ENCODE data around the gene MICB. TPM values are rescaled to one million over a fixed set of nuclear protein-coding genes. Genes with fewer than 3 reads are reported as not detected.

MICB gene
- total and polyA plus RNA-seq, 2 of the 8 experiments (the other 6 are each of a cell fraction or from before 2014, with no cell fraction given), result 16.2 to 25.3 TPM

DNA sequence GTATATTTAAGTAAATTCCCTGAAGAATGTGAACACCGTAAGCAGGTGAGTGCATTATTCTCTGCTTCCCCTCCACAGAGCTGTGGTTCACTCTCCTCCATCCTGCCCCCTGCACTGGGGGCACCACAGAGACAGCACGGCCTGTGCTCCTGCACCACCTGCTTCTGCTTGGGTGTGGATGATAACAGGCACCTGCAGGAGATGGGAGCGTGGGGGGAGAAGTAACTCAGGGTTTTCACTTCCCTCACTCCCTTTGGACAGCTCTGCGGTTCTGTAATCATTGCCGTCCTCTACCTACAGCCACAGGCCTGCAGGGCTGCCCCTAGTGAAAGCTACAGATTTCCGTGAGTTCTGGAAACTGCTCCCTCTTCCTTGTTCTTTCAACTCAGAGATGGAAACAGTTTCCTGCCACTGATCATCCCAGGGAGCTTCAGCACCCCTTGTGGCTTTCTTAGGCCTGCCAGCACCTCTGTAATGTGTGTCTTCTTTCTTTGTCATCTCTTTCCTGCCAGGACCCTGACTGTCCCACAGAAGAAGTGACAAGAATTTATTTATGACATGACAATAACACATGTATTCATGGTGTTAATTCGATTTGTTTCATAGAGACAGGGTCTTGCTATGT, 21.3 kb upstream of the MICB start:
- 89% methylated on average over 7 of the region's 7 CpGs; no CpG with 5 or more reads in 1 of the 2 experiments for WGBS, 2 experiments (ENCODE audit: extremely low coverage in 1 of 2, insufficient coverage in 1 of 2, insufficient read length in 1 of 2, insufficient replicate concordance in 2 of 2, low coverage in 1 of 2, low lambda C conversion rate in 2 of 2, missing lambda C conversion rate in 1 of 2)
- ChIA-PET POLR2A (ENCODE audit: partially characterized antibody) (interaction anchor here (0.9 to 1.2 kb wide), 2 partner anchors 11 to 18 kb away, joined by 3 read pairs; no protein-coding TSS in a partner anchor), CTCF (ENCODE audit: partially characterized antibody) (interaction anchor here (0.6 to 0.7 kb wide), 2 partner anchors 66 to 617 kb away, joined by 3 to 4 read pairs; no protein-coding TSS in a partner anchor)
- no peak overlapping the region for H3K4me2 ChIP-seq (ENCODE audit: insufficient read depth in 1 of 2, low read depth in 2 of 2, low read length in 2 of 2)
- H3K56ac ChIP-seq (replicated peaks; ENCODE audit: insufficient read length, low read depth, low read length), result no peak overlapping the region
- no peak overlapping the region for H4K91ac ChIP-seq (replicated peaks; ENCODE audit: insufficient read length, low read length)
- no peak overlapping the region for H3K23ac ChIP-seq (ENCODE audit: insufficient read length)
- no peak overlapping the region for H4K8ac ChIP-seq (ENCODE audit: extremely low read depth, insufficient read depth, low read length)
- H3K4me1 ChIP-seq (replicated peaks in 1 of 4; ENCODE audit: control insufficient read depth in 3 of 4, insufficient read depth in 4 of 4, low read length in 3 of 4), result no peaks in the 10 kb centered on the region
- TF ChIP-seq ZNF274 (IDR thresholded peaks at IDR 0.05; ENCODE audit: borderline replicate concordance, extremely low read depth, low read length), result no peak
- no peak for TF ChIP-seq SRF (IDR thresholded peaks at IDR 0.05; ENCODE audit: low read depth, low read length)
- TF ChIP-seq SP4 (IDR thresholded peaks at IDR 0.05; ENCODE audit: low read length), result no peak
- 0 out of 4 replicates have a peak, but pooled peaks of 1 of the 2 experiments have one; percentile 19 for TF ChIP-seq RAD21 (IDR thresholded peaks at IDR 0.05 in 1 of 2, conservative IDR thresholded peaks at IDR 0.05 in 1 of 2; ENCODE audit: low read depth in 2 of 2, low read length in 2 of 2)
- TF ChIP-seq, protein P1, sequence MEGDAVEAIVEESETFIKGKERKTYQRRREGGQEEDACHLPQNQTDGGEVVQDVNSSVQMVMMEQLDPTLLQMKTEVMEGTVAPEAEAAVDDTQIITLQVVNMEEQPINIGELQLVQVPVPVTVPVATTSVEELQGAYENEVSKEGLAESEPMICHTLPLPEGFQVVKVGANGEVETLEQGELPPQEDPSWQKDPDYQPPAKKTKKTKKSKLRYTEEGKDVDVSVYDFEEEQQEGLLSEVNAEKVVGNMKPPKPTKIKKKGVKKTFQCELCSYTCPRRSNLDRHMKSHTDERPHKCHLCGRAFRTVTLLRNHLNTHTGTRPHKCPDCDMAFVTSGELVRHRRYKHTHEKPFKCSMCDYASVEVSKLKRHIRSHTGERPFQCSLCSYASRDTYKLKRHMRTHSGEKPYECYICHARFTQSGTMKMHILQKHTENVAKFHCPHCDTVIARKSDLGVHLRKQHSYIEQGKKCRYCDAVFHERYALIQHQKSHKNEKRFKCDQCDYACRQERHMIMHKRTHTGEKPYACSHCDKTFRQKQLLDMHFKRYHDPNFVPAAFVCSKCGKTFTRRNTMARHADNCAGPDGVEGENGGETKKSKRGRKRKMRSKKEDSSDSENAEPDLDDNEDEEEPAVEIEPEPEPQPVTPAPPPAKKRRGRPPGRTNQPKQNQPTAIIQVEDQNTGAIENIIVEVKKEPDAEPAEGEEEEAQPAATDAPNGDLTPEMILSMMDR (IDR thresholded peaks at IDR 0.05; ENCODE audit: control extremely low read depth in 1 of 3, insufficient read depth in 1 of 3, low read depth in 1 of 3, low read length in 3 of 3), result peak in 2 of 3 experiments; percentile 21 to 23; a peak in 2 of 4 replicates
- TF ChIP-seq TAF1 (IDR thresholded peaks at IDR 0.05; ENCODE audit: low read depth, low read length), result no peak
- no peak for TF ChIP-seq RXRA (IDR thresholded peaks at IDR 0.05; ENCODE audit: insufficient read depth, low read depth, low read length)
- no peak for TF ChIP-seq KDM5A (IDR thresholded peaks at IDR 0.05; ENCODE audit: low read length)
- no peak overlapping the region for H2BK120ac ChIP-seq (replicated peaks; ENCODE audit: low read depth, low read length)
- no peak overlapping the region for H3K18ac ChIP-seq (ENCODE audit: extremely low read depth, low read length)
- no peaks in the 10 kb centered on the region for H3K23me2 ChIP-seq (ENCODE audit: low read depth, low read length)
- DNase-seq (ENCODE audit: low read depth in 1 of 2, low spot score in 2 of 2), result peak in 1 of 2 experiments; percentile 41
- H2AK5ac ChIP-seq (ENCODE audit: low read depth, low read length), result no peak overlapping the region
- no peak overlapping the region for H3K4ac ChIP-seq (replicated peaks; ENCODE audit: insufficient read length, low read depth, low read length)
- H4K5ac ChIP-seq (ENCODE audit: insufficient read length, low read depth, low read length), result no peak overlapping the region
- H3K9ac ChIP-seq (replicated peaks in 1 of 4; ENCODE audit: extremely low read depth in 1 of 4, low read depth in 3 of 4, low read length in 3 of 4), result no peak overlapping the region
- H2BK5ac ChIP-seq (ENCODE audit: low read depth, low read length), result no peak overlapping the region
- H2AFZ ChIP-seq (ENCODE audit: low read length), result no peak overlapping the region
- H3K79me1 ChIP-seq (ENCODE audit: low read depth, low read length), result no peaks in the 10 kb centered on the region
- H3K4me3 ChIP-seq (ENCODE audit: extremely low read depth in 1 of 4, insufficient read depth in 2 of 4, low read depth in 3 of 4, low read length in 4 of 4), result no peak overlapping the region
- no peak overlapping the region for H2BK20ac ChIP-seq (ENCODE audit: low read length)
- H3K79me2 ChIP-seq (ENCODE audit: control insufficient read depth in 1 of 2, insufficient read depth in 2 of 2, low read length in 2 of 2), result no peaks in the 10 kb centered on the region
- no peaks in the 10 kb centered on the region for H4K20me1 ChIP-seq (replicated peaks in 1 of 2; ENCODE audit: control insufficient read depth in 1 of 2, insufficient read depth in 2 of 2, low read length in 2 of 2)
- H3K9me3 ChIP-seq (ENCODE audit: insufficient read depth in 2 of 2, low read depth in 1 of 2, low read length in 1 of 2), result no peaks in the 10 kb centered on the region
- H2BK15ac ChIP-seq (ENCODE audit: low read length), result no peak overlapping the region
- H2BK12ac ChIP-seq (ENCODE audit: low read depth, low read length), result no peak overlapping the region
- no peak overlapping the region for H3K14ac ChIP-seq (ENCODE audit: insufficient read length)
- H3K27me3 ChIP-seq (replicated peaks in 1 of 4; ENCODE audit: control insufficient read depth in 3 of 4, extremely low read depth in 1 of 4, insufficient read depth in 3 of 4, low read length in 3 of 4), result peaks cover 0 to 2% (median 0%) of the 10 kb centered on the region in 4 experiments; a peak in 3 of 7 replicates
- FAIRE-seq, result no peak
- H3K27ac ChIP-seq (ENCODE audit: low read depth, low read length), result no peak overlapping the region
- no peaks in the 10 kb centered on the region for H3K36me3 ChIP-seq (ENCODE audit: control insufficient read depth in 2 of 4, insufficient read depth in 4 of 4, low read length in 3 of 4)
